K562 (cell line): ENCODE data around the gene PTH1R. TPM values are rescaled to one million over a fixed set of nuclear protein-coding genes. Genes with fewer than 3 reads are reported as not detected.

Experiments used
- ATAC-seq: fragments of 200-7000 bp; cut with Tn5 transposase; 3 replicates; pipeline ENCODE4 v1.9.1; 2020; ENCODE audit warnings: moderate library complexity
- BruUV-seq: library from RNA; stranded (reverse); fragments of 400-500 nt; replicated peaks from 2 replicates; lab custom pipeline; 2021; lab: Mats Ljungman, UMichigan
- CTCF ChIA-PET: fragments of 300-600 bp; formaldehyde crosslinking; extraction: SDS; loops from one replicate; lab custom pipeline; 2021; ENCODE audit warnings: low intra/inter-chr PET ratio; lab: Yijun Ruan, JAX
- POLR2A ChIA-PET: fragments of 300-600, 350-650 bp; sonication (Branson Sonifier 250); formaldehyde crosslinking; extraction: SDS; loops from one replicate; lab custom pipeline; 2021; ENCODE audit warnings: antibody characterized with exemption, inconsistent platforms; lab: Yijun Ruan, JAX
- DNase-seq, 4 experiments: peaks; one replicate each; pipeline versions ENCODE4 v3.0.0 to v3.0.0-alpha.2; 2011 to 2018; ENCODE audit warnings: low spot score in 3 of 4, mixed read lengths in 3 of 4; ENCODE audit errors: extremely low read depth in 1 of 4
- FAIRE-seq: peaks from 2 replicates; lab custom pipeline; 2011; peaks lifted over from hg19 to GRCh38; lab: Jason Lieb, UNC
- H2AFZ ChIP-seq: 2 replicates; pipeline ENCODE4 v1.6.0; 2011; ENCODE audit warnings: low read depth, low read length, control low read depth, inconsistent platforms
- H3K27ac ChIP-seq: fragments of 200-600 bp; 3 replicates; pipeline ENCODE4 v1.8.0; 2011; ENCODE audit warnings: low read depth, mild to moderate bottlenecking, control low read depth, inconsistent platforms, low read length, moderate library complexity, mixed read lengths; ENCODE audit errors: extremely low read depth
- H3K27me3 ChIP-seq, 2 experiments: fragments of 300-600 bp in 1 of 2; 2 replicates in 1 of 2; 3 replicates in 1 of 2; pipeline versions ENCODE4 v1.6.0 to v1.8.0; 2011; ENCODE audit warnings: inconsistent platforms in 2 of 2, low read length in 2 of 2, mild to moderate bottlenecking in 1 of 2, mixed read lengths in 1 of 2, moderate library complexity in 1 of 2; ENCODE audit not compliant: control insufficient read depth in 2 of 2, insufficient read depth in 2 of 2
- H3K36me3 ChIP-seq: fragments of 300-600 bp; 3 replicates; pipeline ENCODE4 v1.8.0; 2011; ENCODE audit warnings: mild to moderate bottlenecking, low read length, inconsistent platforms; ENCODE audit not compliant: control insufficient read depth, insufficient read depth
- H3K4me1 ChIP-seq, 2 experiments: fragments of 200-600 bp in 1 of 2; replicated peaks in 1 of 2; 2 replicates in 1 of 2; 3 replicates in 1 of 2; pipeline versions ENCODE4 v1.5.1 to v1.8.0; 2011; ENCODE audit warnings: inconsistent platforms in 2 of 2, low read length in 2 of 2, mild to moderate bottlenecking in 1 of 2, mixed read lengths in 1 of 2, moderate library complexity in 1 of 2; ENCODE audit not compliant: control insufficient read depth in 2 of 2, insufficient read depth in 2 of 2
- H3K4me2 ChIP-seq: 2 replicates; pipeline ENCODE4 v1.6.1; 2011; ENCODE audit warnings: low read length, control low read depth, inconsistent platforms, mixed read lengths; ENCODE audit not compliant: insufficient read depth
- H3K4me3 ChIP-seq: fragments of 200-600 bp; sonication (generic), shearing (Covaris generic); 2 replicates; pipeline ENCODE4 v1.5.1; 2016; ENCODE audit warnings: control low read depth, inconsistent platforms
- H3K79me2 ChIP-seq: fragments of 200-600 bp; 3 replicates; pipeline ENCODE4 v1.8.0; 2011; ENCODE audit warnings: low read length, inconsistent platforms; ENCODE audit not compliant: control insufficient read depth, insufficient read depth
- H3K9ac ChIP-seq, 2 experiments: 2 replicates each; pipeline versions ENCODE4 v1.6.0 to v1.6.1; 2011; ENCODE audit warnings: low read depth in 2 of 2, low read length in 2 of 2, control low read depth in 1 of 2, inconsistent platforms in 1 of 2, mild to moderate bottlenecking in 1 of 2, mixed read lengths in 1 of 2; ENCODE audit not compliant: insufficient read depth in 1 of 2
- H3K9me1 ChIP-seq: one replicate; pipeline ENCODE4 v1.6.0; 2011; ENCODE audit warnings: inconsistent platforms, mild to moderate bottlenecking, low read length, moderate library complexity; ENCODE audit not compliant: control insufficient read depth, insufficient read depth
- H3K9me3 ChIP-seq: replicated peaks from 2 replicates; pipeline ENCODE4 v1.5.1; 2011; ENCODE audit warnings: low read depth, low read length, inconsistent platforms; ENCODE audit not compliant: control insufficient read depth, insufficient read depth
- H4K20me1 ChIP-seq: replicated peaks from 2 replicates; pipeline ENCODE4 v1.6.1; 2011; ENCODE audit warnings: low read length, inconsistent platforms, mixed read lengths; ENCODE audit not compliant: control insufficient read depth, insufficient read depth
- DNMT1 ChIP-seq: fragments of 450-650 bp; IDR thresholded peaks from 2 replicates; pipeline ENCODE4 v1.6.1; 2016; ENCODE audit warnings: antibody characterized with exemption, mild to moderate bottlenecking
- ELF2 ChIP-seq: fragments of 250-450 bp; sonication (Bioruptor Pico); IDR thresholded peaks from 2 replicates; pipeline ENCODE4 v1.5.0; 2021; ENCODE audit warnings: mild to moderate bottlenecking
- GABPB1 ChIP-seq: sonication (generic); formaldehyde crosslinking; IDR thresholded peaks from 2 replicates; pipeline ENCODE4 v1.8.0; 2022; ENCODE audit warnings: mild to moderate bottlenecking, missing genetic modification reagents
- HNRNPLL ChIP-seq: fragments of 200-400 bp; formaldehyde crosslinking; IDR thresholded peaks from 2 replicates; pipeline ENCODE4 v1.6.1; 2017; ENCODE audit warnings: low read length, low read depth, mild to moderate bottlenecking; ENCODE audit not compliant: poor library complexity, severe bottlenecking
- KDM2B ChIP-seq: fragments of 250-450 bp; sonication (Bioruptor Pico); IDR thresholded peaks from 2 replicates; pipeline ENCODE4 v1.8.0; 2021; ENCODE audit warnings: mild to moderate bottlenecking, moderate library complexity
- MEIS2 ChIP-seq: fragments of 450-650 bp; IDR thresholded peaks from 2 replicates; pipeline ENCODE4 v1.6.1; 2014; ENCODE audit warnings: mild to moderate bottlenecking; ENCODE audit not compliant: partially characterized antibody
- MTA3 ChIP-seq: fragments of 450-650 bp; formaldehyde crosslinking; IDR thresholded peaks from 2 replicates; pipeline ENCODE4 v1.6.1; 2017; ENCODE audit warnings: mild to moderate bottlenecking, borderline replicate concordance
- SOX6 ChIP-seq: fragments of 450-650 bp; IDR thresholded peaks from 2 replicates; pipeline ENCODE4 v1.6.1; 2014; ENCODE audit warnings: mild to moderate bottlenecking
- TSHZ1 ChIP-seq: fragments of 250-450 bp; sonication (Bioruptor Pico); IDR thresholded peaks from 2 replicates; pipeline ENCODE4 v1.4.0; 2020; ENCODE audit warnings: mild to moderate bottlenecking, moderate library complexity
- ZBTB12 ChIP-seq: fragments of 250-450 bp; sonication (Bioruptor Pico); IDR thresholded peaks from 2 replicates; pipeline ENCODE4 v1.4.0; 2020
- ZC3H11A ChIP-seq: IDR thresholded peaks from 2 replicates; pipeline ENCODE4 v1.6.1; 2012; ENCODE audit warnings: low read depth, low read length, improper control_type of control experiment
- ZFX ChIP-seq: sonication (generic); formaldehyde crosslinking; IDR thresholded peaks from 2 replicates; pipeline ENCODE4 v1.8.0; 2022; ENCODE audit warnings: mild to moderate bottlenecking, missing genetic modification reagents, moderate library complexity
- ZNF354B ChIP-seq: fragments of 250-450 bp; sonication (Bioruptor Pico); IDR thresholded peaks from 2 replicates; pipeline ENCODE4 v1.4.0; 2020
- ZNF644 ChIP-seq: fragments of 200-800 bp; sonication (Bioruptor generic); IDR thresholded peaks from 2 replicates; pipeline ENCODE4 v1.6.1; 2016; ENCODE audit warnings: low read depth, missing genetic modification characterization, missing compliant biosample characterization
- whole genome bisulfite sequencing: fragments of 100-300 bp; shearing (Covaris generic); methylation state at CpG from one replicate; pipeline ENCODE4 v1.1.6; 2016; ENCODE audit warnings: low coverage, mixed read lengths; ENCODE audit not compliant: insufficient coverage; ENCODE audit errors: missing lambda C conversion rate; 5-methylcytosine and 5-hydroxymethylcytosine counted together
- in situ Hi-C: fragments of 300-500 bp; cut with MboI; formaldehyde crosslinking; loops from 4 replicates; pipeline ENCODE4 v1.15.0; 2018; ENCODE audit warnings: inconsistent platforms, mixed read lengths
- intact Hi-C: fragments of 100-400 bp; cut with micrococcal nuclease; formaldehyde crosslinking; loops from 2 replicates; pipeline ENCODE4 v1.14.2; 2022
- polyA plus RNA-seq, 8 experiments: library from polyadenylated mRNA; depleted of rRNA in 4 of 8; stranded (reverse) in 5 of 8; unstranded in 3 of 8; fragments of >200 nt; fragmentation: Nextera tagmentation in 2 of 8; fragmentation: Illumina TruSeq in 1 of 8; extraction: Ambion mirVana in 2 of 8; extraction: Trizol in 1 of 8; gene quantifications; 2 replicates each; pipeline versions ENCODE4 v1.2.1 to v1.2.3, GENCODE V29; 2011 to 2014; ENCODE audit warnings: inconsistent platforms in 1 of 8, missing spikeins in 1 of 8
- total RNA-seq, 7 experiments: library from RNA; depleted of rRNA in 6 of 7; stranded (reverse); fragments of >200 nt in 6 of 7; fragmentation: Illumina TruSeq in 2 of 7; extraction: Trizol in 2 of 7; gene quantifications; 2 replicates each; pipeline versions ENCODE4 v1.2.1 to v1.2.3, GENCODE V29; 2011 to 2021; ENCODE audit warnings: low replicate concordance in 1 of 7
- TF ChIP-seq, protein P1 (sequence below): fragments of 250-450 bp; sonication (Bioruptor Pico); IDR thresholded peaks from 2 replicates; pipeline ENCODE4 v1.5.0; 2020; ENCODE audit warnings: mild to moderate bottlenecking, borderline replicate concordance

Gene PTH1R
- total and polyA plus RNA-seq, 9 of the 15 experiments (the other 6 are each of a cell fraction or from before 2014, with no cell fraction given), result not detected

GRCh38 chr3:46948830-46949671, 71.5 kb downstream of the PTH1R start:
- Histone ChIP-seq H3K27me3 (no peaks in the 10 kb centered on the region), H3K9me1 (peaks cover 34% of the 10 kb centered on the region), H2AFZ (no peak overlapping the region), H3K9ac (peak overlapping the region; percentile 21 to 89; a peak in 3 of 4 replicates), H3K9me3 (no peaks in the 10 kb centered on the region), H3K4me3 (no peak overlapping the region), H3K79me2 (peaks cover 97% of the 10 kb centered on the region), H3K36me3 (peaks cover 53% of the 10 kb centered on the region), H4K20me1 (peaks cover 78% of the 10 kb centered on the region), H3K4me1 (peaks cover 58 to 84% of the 10 kb centered on the region in 2 experiments), H3K27ac (peak overlapping the region; percentile 61), H3K4me2 (peak overlapping the region; percentile 75)
- POLR2A ChIA-PET, result interaction anchor here (1.0 to 4.0 kb wide), 4 partner anchors 9 to 24 kb away, joined by 3 to 14 read pairs (median 6); no protein-coding TSS in a partner anchor
- DNase-seq (peak in 3 of 4 experiments; percentile 43 to 82 (median 55)), ATAC-seq (peak; percentile 63), FAIRE-seq (peak; percentile 75)
- 9% methylated on average over 6 of the region's 6 CpGs for WGBS
- CTCF ChIA-PET, result no interaction called here
- in situ Hi-C loops, result no loop called here
- intact Hi-C loops, result loop anchor here (1.0 to 2.0 kb wide), 2 partner anchors 30 to 38 kb away; partner anchors contain the start of gene NBEAL2
- BruUV-seq, result no TSS peak
- no peak for TF ChIP-seq HNRNPLL
- no peak for TF ChIP-seq KDM2B (CRISPR knock-in tag)
- TF ChIP-seq DNMT1, result no peak
- TF ChIP-seq GABPB1 (CRISPR knock-in tag), result no peak; the same call in 1 of the 2 replicates
- no peak for TF ChIP-seq ZNF354B
- peak; percentile 16; the same call in 1 of the 2 replicates for TF ChIP-seq SOX6
- TF ChIP-seq MEIS2, result peak; percentile 32
- no peak for TF ChIP-seq ZBTB12 (CRISPR knock-in tag)
- TF ChIP-seq MTA3, result 0 out of 2 replicates have a peak, but pooled peaks have one; percentile 52
- no peak for TF ChIP-seq TSHZ1
- no peak for TF ChIP-seq ZFX (CRISPR knock-in tag)
- TF ChIP-seq ELF2 (CRISPR knock-in tag), result no peak
- TF ChIP-seq, protein P1, sequence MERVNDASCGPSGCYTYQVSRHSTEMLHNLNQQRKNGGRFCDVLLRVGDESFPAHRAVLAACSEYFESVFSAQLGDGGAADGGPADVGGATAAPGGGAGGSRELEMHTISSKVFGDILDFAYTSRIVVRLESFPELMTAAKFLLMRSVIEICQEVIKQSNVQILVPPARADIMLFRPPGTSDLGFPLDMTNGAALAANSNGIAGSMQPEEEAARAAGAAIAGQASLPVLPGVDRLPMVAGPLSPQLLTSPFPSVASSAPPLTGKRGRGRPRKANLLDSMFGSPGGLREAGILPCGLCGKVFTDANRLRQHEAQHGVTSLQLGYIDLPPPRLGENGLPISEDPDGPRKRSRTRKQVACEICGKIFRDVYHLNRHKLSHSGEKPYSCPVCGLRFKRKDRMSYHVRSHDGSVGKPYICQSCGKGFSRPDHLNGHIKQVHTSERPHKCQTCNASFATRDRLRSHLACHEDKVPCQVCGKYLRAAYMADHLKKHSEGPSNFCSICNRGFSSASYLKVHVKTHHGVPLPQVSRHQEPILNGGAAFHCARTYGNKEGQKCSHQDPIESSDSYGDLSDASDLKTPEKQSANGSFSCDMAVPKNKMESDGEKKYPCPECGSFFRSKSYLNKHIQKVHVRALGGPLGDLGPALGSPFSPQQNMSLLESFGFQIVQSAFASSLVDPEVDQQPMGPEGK (CRISPR knock-in tag), result no peak
- no peak for TF ChIP-seq ZNF644
- TF ChIP-seq ZC3H11A, result no peak
